ENCODE data around the gene LSM11. TPM values are rescaled to one million over a fixed set of nuclear protein-coding genes. Genes with fewer than 3 reads are reported as not detected.

LSM11 gene
- polyA plus RNA-seq, 2 donors: 0.94 to 1.3 TPM

GRCh38 chr5:157744051-157745011 lies 819 bp downstream of the LSM11 start:
- Histone ChIP-seq H3K27me3 (ENCODE audit: control insufficient read depth in 1 of 2, insufficient read depth in 2 of 2, low read length in 2 of 2) (no peaks in the 10 kb centered on the region), H3K4me3 (ENCODE audit: low read depth in 1 of 2, low read length in 2 of 2) (peak overlapping the region; percentile 74 to 82), H3K27ac (ENCODE audit: low read depth in 2 of 2, low read length in 1 of 2) (peak overlapping the region in 1 of 2 donors; percentile 75), H3K36me3 (ENCODE audit: control insufficient read depth in 2 of 2, insufficient read depth in 2 of 2, low read length in 1 of 2) (peaks cover 1 to 4% of the 10 kb centered on the region in 2 donors), H3K4me1 (ENCODE audit: control insufficient read depth in 2 of 2, insufficient read depth in 2 of 2, low read length in 1 of 2) (peaks cover 0 to 7% of the 10 kb centered on the region in 2 donors), H3K9me3 (ENCODE audit: control insufficient read depth in 2 of 2, insufficient read depth in 1 of 2, low read depth in 1 of 2, low read length in 1 of 2) (no peaks in the 10 kb centered on the region)
- 4 to 5% methylated on average over 56 of the region's 56 CpGs for WGBS, 2 donors

DNA sequence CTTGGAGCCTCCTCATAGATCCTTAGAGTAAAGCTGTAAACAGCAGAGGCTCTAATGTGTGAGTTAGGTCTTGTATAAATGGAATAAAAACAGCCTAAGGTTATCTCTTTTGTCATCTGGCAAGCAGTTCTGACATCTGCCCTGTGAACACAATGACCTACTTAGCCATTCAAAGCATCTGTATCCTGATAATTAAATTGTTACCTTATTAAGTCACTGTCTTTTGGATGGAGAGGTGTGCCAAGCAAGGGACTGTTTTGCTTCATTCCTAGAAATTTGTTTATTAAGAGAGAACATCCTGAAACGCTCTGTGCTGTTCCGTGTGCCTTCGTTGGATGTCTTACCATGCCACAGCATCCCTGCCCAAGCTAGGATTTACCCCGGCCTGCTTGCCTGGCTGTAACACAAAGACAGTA lies 1.5 kb downstream of the LSM11 start:
- Histone ChIP-seq H3K27me3 (ENCODE audit: control insufficient read depth in 1 of 2, insufficient read depth in 2 of 2, low read length in 2 of 2) (no peaks in the 10 kb centered on the region), H3K4me1 (ENCODE audit: control insufficient read depth in 2 of 2, insufficient read depth in 2 of 2, low read length in 1 of 2) (peaks cover 0 to 7% of the 10 kb centered on the region in 2 donors), H3K4me3 (ENCODE audit: low read depth in 1 of 2, low read length in 2 of 2) (peak overlapping the region in 1 of 2 donors; percentile 74), H3K27ac (ENCODE audit: low read depth in 2 of 2, low read length in 1 of 2) (peak overlapping the region in 1 of 2 donors; percentile 53), H3K9me3 (ENCODE audit: control insufficient read depth in 2 of 2, insufficient read depth in 1 of 2, low read depth in 1 of 2, low read length in 1 of 2) (no peaks in the 10 kb centered on the region), H3K36me3 (ENCODE audit: control insufficient read depth in 2 of 2, insufficient read depth in 2 of 2, low read length in 1 of 2) (peaks cover 0 to 4% of the 10 kb centered on the region in 2 donors)
- 68 to 85% methylated on average over 4 of the region's 4 CpGs for WGBS, 2 donors

- Histone ChIP-seq H3K36me3 (ENCODE audit: control insufficient read depth in 2 of 2, insufficient read depth in 2 of 2, low read length in 1 of 2) (peaks cover 0 to 4% of the 10 kb centered on the region in 2 donors), H3K4me3 (ENCODE audit: low read depth in 1 of 2, low read length in 2 of 2) (no peak overlapping the region), H3K27ac (ENCODE audit: low read depth in 2 of 2, low read length in 1 of 2) (peak overlapping the region in 1 of 2 donors; percentile 20), H3K27me3 (ENCODE audit: control insufficient read depth in 1 of 2, insufficient read depth in 2 of 2, low read length in 2 of 2) (no peaks in the 10 kb centered on the region), H3K4me1 (ENCODE audit: control insufficient read depth in 2 of 2, insufficient read depth in 2 of 2, low read length in 1 of 2) (peaks cover 0 to 7% of the 10 kb centered on the region in 2 donors), H3K9me3 (ENCODE audit: control insufficient read depth in 2 of 2, insufficient read depth in 1 of 2, low read depth in 1 of 2, low read length in 1 of 2) (no peaks in the 10 kb centered on the region)
- 87 to 88% methylated on average over 6 of the region's 6 CpGs for WGBS, 2 donors
Observed at GRCh38 chr5:157747173-157747740, 3.7 kb downstream of the LSM11 start.

DNA sequence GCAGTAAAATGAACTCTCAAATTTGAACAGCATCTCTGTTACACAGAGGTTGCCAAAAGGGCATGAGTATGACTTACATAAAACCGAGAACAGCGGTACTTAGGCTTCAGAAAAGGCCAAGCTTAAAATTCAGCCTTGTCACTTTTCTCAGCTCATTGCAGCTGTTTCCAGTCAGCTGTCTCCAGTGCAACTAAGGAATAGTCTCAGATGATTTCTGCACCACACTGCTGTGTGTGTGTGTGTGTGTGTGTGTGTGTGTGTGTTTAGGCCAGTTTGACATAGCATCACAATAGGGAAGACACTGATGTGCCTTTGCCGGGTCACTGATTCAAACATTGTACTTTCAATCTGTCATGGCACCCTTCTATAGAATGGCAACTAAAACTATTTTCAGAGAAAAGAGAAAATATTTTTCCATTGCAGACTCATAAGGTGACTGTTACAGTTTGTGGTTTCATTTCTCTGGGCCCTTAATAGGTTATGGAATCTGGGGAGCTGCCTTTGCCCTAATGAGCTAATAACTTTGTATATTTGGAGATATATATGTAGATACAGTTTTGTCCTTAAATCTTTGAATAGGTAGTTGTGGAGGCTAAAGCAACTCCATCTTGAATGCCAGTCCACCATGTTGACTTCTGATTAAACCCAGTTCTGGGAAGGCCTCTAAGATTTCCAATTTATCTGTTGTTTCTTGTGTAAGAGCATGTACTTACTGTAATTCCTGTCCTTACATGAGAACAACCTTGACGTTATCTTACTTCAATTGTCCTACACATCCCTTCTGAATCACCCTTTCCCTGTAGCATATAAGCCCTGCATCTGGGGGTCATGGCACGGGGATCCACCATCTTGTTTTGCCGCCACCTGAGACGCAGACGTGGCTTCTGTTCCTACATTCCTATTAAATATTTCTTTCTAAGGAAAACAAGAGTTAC lies 4.5 kb downstream of the LSM11 start:
- WGBS, 2 donors: 86 to 87% methylated on average over 8 of the region's 8 CpGs

GRCh38 chr5:157748760-157749461 lies 5.4 kb downstream of the LSM11 start:
- no peaks in the 10 kb centered on the region for H3K9me3 ChIP-seq (ENCODE audit: control insufficient read depth in 2 of 2, insufficient read depth in 1 of 2, low read depth in 1 of 2, low read length in 1 of 2)
- H3K4me3 ChIP-seq (ENCODE audit: low read depth in 1 of 2, low read length in 2 of 2): no peak overlapping the region
- peaks cover 0 to 7% of the 10 kb centered on the region in 2 donors for H3K4me1 ChIP-seq (ENCODE audit: control insufficient read depth in 2 of 2, insufficient read depth in 2 of 2, low read length in 1 of 2)
- H3K36me3 ChIP-seq (ENCODE audit: control insufficient read depth in 2 of 2, insufficient read depth in 2 of 2, low read length in 1 of 2): peaks cover 0 to 4% of the 10 kb centered on the region in 2 donors
- 74 to 83% methylated on average over 4 of the region's 4 CpGs for WGBS, 2 donors
- H3K27me3 ChIP-seq (ENCODE audit: control insufficient read depth in 1 of 2, insufficient read depth in 2 of 2, low read length in 2 of 2): no peaks in the 10 kb centered on the region
- H3K27ac ChIP-seq (ENCODE audit: low read depth in 2 of 2, low read length in 1 of 2): no peak overlapping the region

More for the DNA sequence above, 4.5 kb downstream of the LSM11 start:
- Histone ChIP-seq H3K36me3 (ENCODE audit: control insufficient read depth in 2 of 2, insufficient read depth in 2 of 2, low read length in 1 of 2) (peaks cover 0 to 4% of the 10 kb centered on the region in 2 donors), H3K27ac (ENCODE audit: low read depth in 2 of 2, low read length in 1 of 2) (no peak overlapping the region), H3K4me1 (ENCODE audit: control insufficient read depth in 2 of 2, insufficient read depth in 2 of 2, low read length in 1 of 2) (peaks cover 0 to 7% of the 10 kb centered on the region in 2 donors), H3K27me3 (ENCODE audit: control insufficient read depth in 1 of 2, insufficient read depth in 2 of 2, low read length in 2 of 2) (no peaks in the 10 kb centered on the region), H3K4me3 (ENCODE audit: low read depth in 1 of 2, low read length in 2 of 2) (no peak overlapping the region), H3K9me3 (ENCODE audit: control insufficient read depth in 2 of 2, insufficient read depth in 1 of 2, low read depth in 1 of 2, low read length in 1 of 2) (no peaks in the 10 kb centered on the region)

- H3K9me3 ChIP-seq (ENCODE audit: control insufficient read depth in 2 of 2, insufficient read depth in 1 of 2, low read depth in 1 of 2, low read length in 1 of 2): no peaks in the 10 kb centered on the region
- H3K27ac ChIP-seq (ENCODE audit: low read depth in 2 of 2, low read length in 1 of 2): no peak overlapping the region
- H3K4me1 ChIP-seq (ENCODE audit: control insufficient read depth in 2 of 2, insufficient read depth in 2 of 2, low read length in 1 of 2): peaks cover 0 to 4% of the 10 kb centered on the region in 2 donors
- H3K27me3 ChIP-seq (ENCODE audit: control insufficient read depth in 1 of 2, insufficient read depth in 2 of 2, low read length in 2 of 2): no peaks in the 10 kb centered on the region
- peaks cover 0 to 4% of the 10 kb centered on the region in 2 donors for H3K36me3 ChIP-seq (ENCODE audit: control insufficient read depth in 2 of 2, insufficient read depth in 2 of 2, low read length in 1 of 2)
- 84% methylated on average over 11 of the region's 11 CpGs for whole genome bisulfite sequencing, 2 donors
- H3K4me3 ChIP-seq (ENCODE audit: low read depth in 1 of 2, low read length in 2 of 2): no peak overlapping the region
Observed at GRCh38 chr5:157749462-157749799, 5.9 kb downstream of the LSM11 start.

- no peak overlapping the region for H3K4me3 ChIP-seq (ENCODE audit: low read depth in 1 of 2, low read length in 2 of 2)
- H3K27me3 ChIP-seq (ENCODE audit: control insufficient read depth in 1 of 2, insufficient read depth in 2 of 2, low read length in 2 of 2): no peaks in the 10 kb centered on the region
- H3K36me3 ChIP-seq (ENCODE audit: control insufficient read depth in 2 of 2, insufficient read depth in 2 of 2, low read length in 1 of 2): peaks cover 5 to 7% of the 10 kb centered on the region in 2 donors
- no peak overlapping the region for H3K27ac ChIP-seq (ENCODE audit: low read depth in 2 of 2, low read length in 1 of 2)
- H3K4me1 ChIP-seq (ENCODE audit: control insufficient read depth in 2 of 2, insufficient read depth in 2 of 2, low read length in 1 of 2): no peaks in the 10 kb centered on the region
- WGBS, 2 donors: 68 to 91% methylated on average over 1 of the region's 1 CpG
- H3K9me3 ChIP-seq (ENCODE audit: control insufficient read depth in 2 of 2, insufficient read depth in 1 of 2, low read depth in 1 of 2, low read length in 1 of 2): no peaks in the 10 kb centered on the region
Observed at GRCh38 chr5:157750320-157750719, 6.8 kb downstream of the LSM11 start.

DNA sequence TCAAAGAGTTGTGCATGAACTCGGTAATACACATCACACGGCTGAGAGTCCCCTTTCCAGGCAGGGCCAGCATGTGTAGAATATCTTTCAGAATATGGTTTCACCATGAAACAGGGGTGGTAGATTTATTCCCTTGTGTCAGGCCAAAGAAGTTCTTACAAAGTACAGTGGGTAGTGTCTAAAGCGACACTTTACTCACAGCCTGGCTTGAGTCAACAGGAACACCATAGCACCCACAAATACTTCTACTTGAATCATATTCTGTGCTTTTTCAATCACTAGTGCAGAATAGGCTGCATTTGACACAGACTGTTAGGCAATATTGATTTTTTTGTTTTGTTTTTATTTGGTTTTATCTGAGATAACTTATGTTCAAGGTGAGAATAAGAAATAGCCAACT lies 12.6 kb downstream of the LSM11 start:
- no peak overlapping the region for H3K27ac ChIP-seq (ENCODE audit: low read depth in 2 of 2, low read length in 1 of 2)
- H3K4me1 ChIP-seq (ENCODE audit: control insufficient read depth in 2 of 2, insufficient read depth in 2 of 2, low read length in 1 of 2): no peaks in the 10 kb centered on the region
- H3K4me3 ChIP-seq (ENCODE audit: low read depth in 1 of 2, low read length in 2 of 2): no peak overlapping the region
- no peaks in the 10 kb centered on the region for H3K9me3 ChIP-seq (ENCODE audit: control insufficient read depth in 2 of 2, insufficient read depth in 1 of 2, low read depth in 1 of 2, low read length in 1 of 2)
- no peaks in the 10 kb centered on the region for H3K27me3 ChIP-seq (ENCODE audit: control insufficient read depth in 1 of 2, insufficient read depth in 2 of 2, low read length in 2 of 2)
- WGBS, 2 donors: 94% methylated on average over 3 of the region's 3 CpGs
- peaks cover 3 to 10% of the 10 kb centered on the region in 2 donors for H3K36me3 ChIP-seq (ENCODE audit: control insufficient read depth in 2 of 2, insufficient read depth in 2 of 2, low read length in 1 of 2)

Data from esophagus (tissue), 2 donors.